GM19035 (cell line): ENCODE measurements around the gene TMBIM1.
A peak's percentile ranks its signal among the peaks of the same experiment; 100 is the strongest.
"Not testable (repeated sequence)": the region's sequence is repeated elsewhere in the genome, so short reads cannot be mapped to it uniquely, and the experiment has no call there.

Experiments
- ATAC-seq: cut with Tn5 transposase; IDR thresholded peaks from one replicate; pipeline ENCODE4 v1.9.1; 2021; ENCODE audit not compliant: unreplicated experiment

TMBIM1 gene

DNA sequence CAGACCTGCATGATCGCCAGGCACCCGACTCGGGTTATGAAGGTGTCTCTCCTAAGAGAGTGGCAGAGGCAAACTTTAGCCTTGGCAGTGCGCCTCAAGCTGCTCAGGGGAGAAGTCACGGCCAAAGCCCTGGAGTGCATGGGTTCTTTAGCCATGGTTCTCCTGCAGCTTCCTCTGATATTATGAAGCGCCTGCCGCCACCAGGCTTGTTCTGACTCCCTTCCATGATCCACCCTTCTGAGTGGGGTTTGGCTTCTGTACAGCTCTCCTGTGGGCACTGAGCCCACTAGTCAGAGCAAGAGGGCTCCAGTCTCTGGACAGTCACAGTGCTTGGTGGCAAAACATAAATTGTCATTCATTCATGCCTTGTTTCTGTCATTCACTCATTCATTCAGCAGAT lies 25.9 kb upstream of the TMBIM1 start:
- ATAC-seq: no peak

DNA sequence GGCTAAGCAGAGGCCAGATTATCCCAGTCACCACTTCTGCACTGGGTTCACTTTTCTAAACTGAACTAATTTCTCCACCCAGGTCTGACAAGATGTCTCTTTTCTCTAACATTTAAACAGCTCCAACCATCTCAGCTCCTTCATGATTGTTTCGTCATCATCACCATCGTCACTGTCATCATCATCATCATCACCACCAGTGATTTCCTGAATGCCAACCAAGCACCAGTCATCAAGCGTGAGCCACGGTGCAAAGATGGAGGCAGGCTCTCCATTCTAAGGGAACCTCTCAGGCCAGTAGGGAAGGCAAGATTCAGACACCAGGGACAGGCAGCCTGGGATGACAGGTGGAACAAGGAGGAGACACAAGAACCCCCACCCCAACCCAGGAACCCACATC lies 25.5 kb upstream of the TMBIM1 start:
- no peak for ATAC-seq

DNA sequence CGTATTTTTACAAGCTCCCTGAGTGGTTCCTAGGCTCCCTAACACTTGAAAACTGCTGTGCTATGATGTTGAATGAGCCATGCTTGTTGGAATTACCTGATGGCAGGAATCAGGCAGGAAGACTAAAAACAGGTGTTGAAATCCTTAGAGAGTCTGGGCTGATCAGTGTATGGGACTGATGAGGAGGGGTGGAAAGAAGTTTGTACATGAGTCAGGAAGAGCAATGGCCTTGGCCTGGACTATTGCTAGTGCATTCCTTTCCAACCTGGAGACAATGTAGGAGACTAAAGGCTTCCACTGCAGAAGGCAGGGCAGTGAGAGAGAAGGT lies 25.0 kb upstream of the TMBIM1 start:
- ATAC-seq: no peak

DNA sequence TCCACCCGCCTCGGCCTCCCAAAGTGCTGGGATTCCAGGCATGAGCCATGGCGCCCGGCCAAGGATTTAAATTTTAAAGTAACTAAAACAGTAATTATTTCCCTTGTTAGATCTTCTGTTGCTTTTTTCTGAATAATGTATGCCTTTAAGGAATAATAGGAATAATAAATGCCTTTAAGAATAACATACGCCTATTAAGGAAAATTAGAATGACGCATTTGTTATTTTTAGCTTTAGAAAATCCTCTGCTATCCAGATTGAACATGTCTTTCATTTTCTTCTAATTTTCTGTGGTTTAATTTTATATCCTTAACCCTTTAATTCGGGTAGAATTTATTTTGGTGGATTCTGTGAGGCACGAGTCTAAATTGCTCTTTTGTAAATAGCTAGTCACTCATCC lies 23.1 kb upstream of the TMBIM1 start:
- no peak for ATAC-seq

DNA sequence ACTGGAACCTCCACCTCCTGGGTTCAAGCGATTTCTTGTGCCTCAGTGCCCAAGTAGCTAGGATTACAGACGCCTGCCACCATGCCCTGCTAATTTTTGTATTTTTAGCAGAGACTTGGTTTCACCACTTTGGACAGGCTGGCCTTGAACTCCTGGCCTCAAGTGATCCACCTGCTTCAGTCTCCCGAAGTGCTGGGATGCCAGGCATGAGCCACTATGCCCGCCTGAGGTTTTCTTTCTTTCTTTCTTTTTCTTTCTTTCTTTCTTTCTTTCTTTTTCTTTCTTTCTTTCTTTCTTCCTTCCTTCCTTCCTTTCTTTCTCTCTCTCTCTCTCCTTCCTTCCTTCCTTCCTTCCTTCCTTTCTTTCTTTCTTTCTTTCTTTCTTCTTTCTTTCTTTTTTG lies 22.5 kb upstream of the TMBIM1 start:
- not testable (repeated sequence) for ATAC-seq

DNA sequence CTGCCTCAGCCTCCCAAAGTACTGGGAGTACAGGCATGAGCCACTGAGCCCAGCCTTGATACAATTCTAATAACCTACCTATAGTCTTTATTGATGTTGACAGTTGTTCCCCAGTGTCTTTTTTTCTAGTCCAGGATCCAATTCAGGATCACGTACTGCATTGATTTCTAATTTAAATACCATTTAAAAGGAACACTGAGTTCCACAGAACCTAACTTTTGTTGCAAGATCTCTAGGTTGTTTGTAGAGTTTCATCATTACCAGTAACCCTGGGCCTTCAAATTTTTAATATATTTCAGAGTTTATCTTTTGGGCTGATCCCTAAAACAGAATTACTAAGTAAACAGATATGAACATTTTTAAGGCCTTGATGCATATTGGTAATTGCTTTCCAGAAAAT lies 21.1 kb upstream of the TMBIM1 start:
- no peak for ATAC-seq

DNA sequence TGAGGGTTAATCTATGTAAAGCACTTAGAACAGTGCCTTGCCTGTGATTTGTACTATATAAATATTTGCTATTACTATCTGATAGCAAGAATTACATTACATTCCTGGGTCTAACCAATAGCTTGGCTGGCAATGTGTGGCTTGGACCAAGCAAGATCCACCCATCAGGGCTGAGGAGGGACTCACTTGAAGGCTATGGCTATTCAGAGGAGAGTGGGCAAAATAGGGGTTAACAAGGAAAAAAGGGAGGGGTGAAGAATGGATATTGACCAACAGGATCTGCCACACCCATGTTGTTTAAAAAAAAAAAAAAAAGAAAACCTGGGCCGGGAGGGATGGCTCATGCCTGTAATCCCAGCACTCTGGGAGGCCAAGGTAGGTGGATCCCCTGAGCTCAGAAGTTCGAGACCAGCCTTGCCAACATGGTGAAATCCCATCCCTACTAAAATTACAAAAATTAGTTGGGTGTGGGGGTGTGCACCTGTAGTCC lies 20.0 kb upstream of the TMBIM1 start:
- ATAC-seq: no peak

DNA sequence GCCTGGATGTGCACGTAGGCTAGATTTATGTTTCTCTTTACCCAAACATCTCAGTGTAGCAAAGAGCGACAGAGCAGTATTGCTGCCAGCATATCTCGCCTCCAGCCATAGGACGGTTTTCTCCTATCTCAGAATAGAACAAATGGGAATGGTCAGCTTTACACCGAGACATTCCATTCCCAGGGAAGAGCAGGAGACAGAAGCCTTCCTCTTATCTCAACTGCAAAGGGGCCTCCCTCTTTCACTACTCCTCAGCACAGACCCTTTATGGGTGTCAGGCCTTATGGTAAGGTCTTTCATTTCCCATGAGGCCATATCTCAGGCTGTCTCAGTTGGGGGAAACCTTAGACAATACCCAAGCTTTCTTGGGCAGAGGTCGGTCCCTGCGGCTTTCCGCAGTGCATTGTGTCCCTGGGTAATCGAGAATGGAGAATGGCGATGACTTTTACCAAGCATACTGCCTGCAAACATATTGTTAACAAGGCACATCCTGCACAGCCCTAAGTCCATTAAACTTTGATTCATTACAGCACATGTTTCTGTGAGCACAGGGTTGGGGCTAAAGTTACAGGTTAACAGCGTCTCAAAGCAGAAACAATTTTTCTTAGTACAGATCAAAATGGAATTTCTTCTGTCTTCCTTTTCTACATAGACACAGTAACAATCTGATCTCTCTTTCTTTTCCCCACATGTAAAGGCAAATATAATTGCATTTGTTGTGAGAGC lies 19.4 kb upstream of the TMBIM1 start:
- ATAC-seq: not testable (repeated sequence)

DNA sequence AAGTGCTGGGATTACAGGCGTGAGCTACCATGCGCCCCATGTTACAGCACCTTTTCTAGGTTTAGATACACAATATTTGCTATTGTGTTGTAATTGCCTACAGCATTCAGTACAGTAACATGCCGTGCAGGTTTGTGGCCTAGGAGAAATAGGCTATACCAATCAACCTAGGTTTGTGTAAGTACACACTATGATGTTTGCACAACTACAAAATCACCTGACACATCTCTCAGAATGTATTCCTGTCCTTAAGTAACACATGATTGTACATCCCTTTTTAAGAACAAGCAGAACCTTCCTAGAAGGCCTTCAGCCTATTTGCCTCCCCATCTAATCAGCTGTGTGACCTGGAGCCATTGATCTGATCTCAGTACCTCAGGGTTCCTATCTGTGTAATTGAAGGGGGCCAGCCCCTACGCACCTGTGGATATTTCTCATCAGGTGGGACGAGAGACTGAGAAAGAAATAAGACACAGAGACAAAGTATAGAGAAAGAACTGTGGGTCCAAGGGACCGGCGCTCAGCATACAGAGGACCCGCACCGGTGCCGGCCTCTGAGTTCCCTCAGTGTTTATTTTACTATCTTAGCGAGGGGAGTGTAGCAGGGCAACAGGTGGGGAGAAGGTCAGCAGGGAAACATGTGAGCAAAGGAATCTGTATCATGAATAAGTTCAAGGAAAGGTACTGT lies 18.7 kb upstream of the TMBIM1 start:
- no peak for ATAC-seq

DNA sequence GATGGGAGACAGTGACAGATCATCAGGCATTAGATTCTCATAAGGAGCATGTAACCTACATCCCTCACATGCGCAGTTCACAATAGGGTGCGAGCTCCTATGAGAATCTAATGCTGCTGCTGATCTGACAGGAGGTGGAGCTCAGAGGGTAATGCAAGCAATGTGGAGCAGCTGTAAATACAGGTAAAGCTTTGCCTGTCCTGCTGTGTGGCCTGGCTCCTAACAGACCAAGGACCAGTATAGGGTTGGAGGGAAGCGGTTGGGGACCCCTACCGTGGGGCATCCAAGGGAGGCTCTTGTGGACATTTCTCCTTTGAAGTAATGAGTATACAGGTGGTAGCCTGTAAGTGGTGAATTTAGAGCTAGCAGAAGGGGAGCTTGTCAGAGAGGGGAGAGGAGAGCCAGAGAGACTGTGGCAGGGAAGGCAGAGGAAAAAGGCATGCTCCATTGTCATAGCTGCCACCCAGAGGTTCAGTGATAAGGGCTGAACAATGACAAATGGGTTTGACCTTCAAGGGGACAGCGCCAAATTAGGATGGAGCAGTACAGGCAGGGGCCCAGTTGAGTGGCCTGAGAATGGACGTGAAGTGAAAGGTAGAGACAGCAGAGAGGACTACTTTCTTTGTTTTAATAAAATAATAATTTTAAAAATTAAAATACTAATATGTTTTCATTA lies 15.2 kb upstream of the TMBIM1 start:
- ATAC-seq: no peak

DNA sequence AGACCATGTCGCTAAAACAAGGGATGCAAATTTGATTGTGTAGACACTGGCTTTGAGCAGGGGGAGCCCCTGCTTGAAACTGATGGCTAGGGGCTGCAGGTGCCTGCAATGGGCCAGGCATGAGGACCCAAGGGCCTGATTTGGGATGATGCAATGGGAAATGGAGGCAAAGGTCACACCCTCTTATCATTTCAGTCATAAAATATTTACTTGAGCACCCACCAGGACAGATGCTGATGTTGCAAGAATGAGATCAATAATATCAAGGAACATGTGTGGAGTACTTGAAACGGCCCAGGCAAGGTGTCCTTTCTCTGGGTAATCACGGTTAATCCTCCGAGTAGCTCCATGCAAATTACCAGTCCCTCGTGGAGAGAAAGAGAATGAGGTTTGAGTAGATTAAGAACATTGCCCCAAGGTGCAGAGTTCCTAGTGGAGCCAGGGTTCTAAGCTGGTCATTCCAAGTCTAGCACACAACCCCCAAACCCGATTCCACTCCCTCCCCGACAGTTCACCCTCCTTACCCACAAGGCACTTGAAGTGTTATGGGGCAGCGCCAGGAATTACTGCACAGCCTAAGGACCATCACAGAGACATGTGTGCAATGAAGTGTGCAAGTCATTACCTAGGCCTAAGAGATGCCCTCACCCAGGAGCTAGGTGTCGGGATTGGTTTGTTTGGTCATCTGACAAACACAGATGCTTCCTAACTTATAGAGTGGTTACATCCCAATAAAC lies 14.0 kb upstream of the TMBIM1 start:
- ATAC-seq: no peak

DNA sequence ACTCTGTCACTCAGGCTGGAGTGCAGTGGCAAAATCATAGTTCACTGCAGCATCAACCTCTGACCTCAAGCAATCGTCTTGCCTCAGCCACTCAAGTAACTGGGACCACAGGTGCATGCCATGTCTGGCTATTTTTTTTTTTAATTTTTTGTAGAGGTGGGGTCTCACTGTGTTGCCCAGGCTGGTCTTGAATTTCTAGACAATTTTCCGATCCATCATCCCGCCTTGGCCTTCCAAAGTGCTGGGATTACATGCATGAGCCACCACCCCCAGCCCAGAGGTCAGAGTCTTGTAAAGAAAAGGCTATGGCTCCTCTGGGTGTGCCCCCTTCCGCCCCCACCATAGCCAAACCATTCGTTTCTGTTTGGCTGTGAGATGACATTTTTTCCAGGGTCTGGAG lies 13.1 kb upstream of the TMBIM1 start:
- no peak for ATAC-seq

DNA sequence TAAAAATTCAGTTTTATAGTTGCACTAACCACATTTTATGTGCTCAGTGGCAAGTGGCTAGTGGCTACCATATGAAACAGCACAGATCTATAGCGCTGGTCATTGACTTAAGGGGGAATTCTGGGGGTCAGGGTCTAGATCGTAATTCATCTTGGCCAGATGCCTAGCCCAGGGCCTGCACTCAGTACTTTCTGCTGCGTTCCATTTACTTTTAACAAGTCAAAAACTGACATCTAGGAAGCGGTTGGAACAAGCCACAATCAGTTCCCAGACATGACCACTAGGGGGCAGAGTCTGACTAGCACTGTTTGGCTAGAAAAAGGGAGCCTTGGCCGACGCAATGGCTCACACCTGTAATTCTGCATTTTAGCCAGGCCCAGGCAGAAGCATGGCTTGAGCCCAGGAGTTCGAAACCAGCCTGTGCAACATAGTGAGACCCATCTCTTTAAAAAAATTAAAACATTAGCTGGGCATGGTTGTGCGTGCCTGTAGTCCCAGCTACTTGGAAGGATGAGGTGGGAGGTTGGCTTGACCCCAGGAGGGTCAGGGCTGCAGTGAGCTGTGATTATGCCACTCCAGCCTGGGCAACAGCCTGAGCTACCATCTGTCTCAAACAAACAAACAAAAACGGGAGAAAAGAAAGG lies 9.0 kb upstream of the TMBIM1 start:
- ATAC-seq: peak; percentile 86

DNA sequence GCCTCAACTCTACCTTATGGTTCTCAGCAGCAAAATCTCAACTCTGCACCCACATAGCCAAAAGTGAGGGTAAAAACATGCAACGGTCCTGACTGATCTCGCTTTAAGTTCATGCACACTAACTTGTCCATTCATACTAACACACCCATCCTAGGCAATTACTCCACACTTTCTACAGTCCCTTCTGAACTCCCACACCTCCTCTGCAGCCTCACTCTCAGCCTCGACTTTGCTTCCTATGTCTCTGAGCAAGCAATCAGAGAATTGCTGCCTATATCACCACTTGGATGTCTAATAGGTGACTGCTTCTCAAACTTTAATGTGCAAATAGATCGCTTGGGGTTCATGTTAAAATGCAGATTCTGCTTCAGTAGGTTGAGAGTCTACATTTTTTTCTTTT lies 7.8 kb upstream of the TMBIM1 start:
- ATAC-seq: no peak

DNA sequence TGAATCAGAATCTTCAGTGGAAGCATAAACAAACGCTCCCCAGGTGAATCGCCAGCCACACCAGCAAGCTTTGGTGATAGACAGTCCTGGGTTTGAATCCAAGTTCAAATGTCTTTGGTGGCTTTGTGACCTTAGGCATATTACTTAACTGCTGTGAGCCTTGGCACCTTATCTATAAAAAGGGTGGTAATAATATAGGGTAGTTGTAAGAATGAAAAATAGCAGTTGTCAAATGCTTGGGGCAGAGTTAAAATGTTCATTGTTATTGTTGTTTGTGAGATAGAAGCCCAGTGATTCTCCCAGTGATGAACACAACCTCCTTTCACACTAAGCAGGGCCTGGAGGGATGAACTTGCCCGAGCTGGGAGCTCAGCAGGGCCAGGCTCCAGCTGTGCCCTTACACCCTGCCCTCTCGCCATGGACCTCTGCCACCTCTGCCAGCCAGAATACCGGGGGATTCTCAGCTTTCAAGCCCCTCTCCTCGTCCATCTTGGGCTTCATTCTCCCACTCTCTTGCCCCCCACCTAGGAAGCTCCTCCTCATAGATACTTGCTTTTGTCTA lies 6.1 kb upstream of the TMBIM1 start:
- ATAC-seq: no peak

DNA sequence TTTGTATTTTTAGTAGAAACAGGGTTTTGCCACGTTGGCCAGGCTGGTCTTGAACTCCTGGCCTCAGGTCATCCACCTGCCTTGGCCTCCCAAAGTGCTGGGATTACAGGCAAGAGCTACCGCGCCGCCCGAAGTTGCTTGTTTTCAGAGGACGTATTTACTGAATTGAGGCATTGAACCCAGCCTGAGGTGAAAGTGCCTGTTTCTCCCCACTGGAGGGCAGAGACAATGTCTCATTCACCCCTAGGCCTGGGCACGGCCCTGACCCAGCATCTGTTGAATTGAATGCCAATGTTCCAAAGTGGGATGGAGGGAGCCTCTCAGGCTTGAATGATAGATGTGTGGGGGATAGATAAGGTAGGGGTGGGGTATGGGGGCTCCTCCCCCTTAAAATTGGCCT lies 4.5 kb upstream of the TMBIM1 start:
- ATAC-seq: no peak

DNA sequence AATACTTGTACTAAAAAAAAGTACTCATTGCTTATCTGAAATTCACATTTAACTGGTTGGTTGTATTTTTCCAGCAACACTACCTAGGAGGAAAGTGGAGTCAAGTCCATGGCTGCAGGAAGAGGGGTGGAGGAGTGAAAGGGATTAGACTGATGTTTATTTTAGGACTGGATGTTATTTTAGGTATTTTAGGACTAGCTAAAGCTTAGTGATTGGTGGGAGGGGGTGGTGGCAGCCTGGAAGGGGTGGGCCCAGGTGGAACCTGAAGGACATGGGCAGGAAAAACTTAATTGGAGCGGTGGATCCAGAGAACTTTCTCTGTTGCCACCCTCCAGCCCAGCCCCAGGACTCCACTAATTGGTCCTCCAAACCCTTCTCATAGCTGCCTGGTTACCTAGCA lies 3.9 kb upstream of the TMBIM1 start:
- ATAC-seq: no peak

DNA sequence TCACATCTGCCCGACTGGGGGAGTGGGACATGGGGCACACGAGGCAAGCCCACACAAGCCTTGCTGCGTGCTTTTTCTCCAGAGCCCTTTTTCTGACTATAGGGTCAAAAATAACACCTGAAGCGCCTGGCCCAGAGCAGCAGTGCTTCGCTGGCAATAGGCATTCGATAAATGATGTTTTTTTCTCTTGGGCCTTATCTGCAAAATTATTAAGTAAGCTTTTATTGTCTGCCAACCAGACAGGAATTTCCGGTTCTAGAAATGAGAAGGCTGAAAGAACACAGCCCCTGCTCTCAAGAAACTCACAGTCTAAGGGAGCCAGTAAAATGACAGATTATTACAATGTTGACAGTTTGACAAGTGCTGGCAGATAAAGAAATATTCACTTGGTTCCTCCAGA lies 2.7 kb upstream of the TMBIM1 start:
- ATAC-seq: no peak

DNA sequence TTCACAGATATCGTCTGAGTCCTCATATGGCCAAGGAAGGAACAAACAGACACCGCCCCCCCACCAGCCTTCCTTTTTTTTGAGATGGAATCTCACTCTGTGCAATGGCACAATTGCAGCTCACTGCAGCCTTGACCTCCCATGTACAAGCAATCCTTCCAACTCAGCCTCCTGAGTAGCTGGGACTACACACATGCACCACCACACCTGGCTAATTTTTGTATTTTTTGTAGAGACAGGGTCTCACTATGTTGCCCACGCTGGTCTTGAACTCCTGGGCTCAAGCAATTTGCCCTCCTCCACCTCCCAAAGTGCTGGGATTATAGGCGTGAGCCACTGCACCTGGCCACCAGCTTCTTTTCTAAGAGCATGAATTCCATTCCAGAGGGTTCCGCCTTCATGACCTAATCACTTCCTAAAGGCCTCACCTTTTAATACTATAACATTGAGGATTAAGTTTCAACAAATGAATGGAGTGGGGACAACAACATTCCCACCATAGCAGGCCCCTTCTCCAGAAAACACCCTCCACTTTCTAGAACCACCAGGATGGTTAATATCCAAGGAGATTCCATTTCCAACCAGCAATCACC lies 2.2 kb upstream of the TMBIM1 start:
- ATAC-seq: no peak

DNA sequence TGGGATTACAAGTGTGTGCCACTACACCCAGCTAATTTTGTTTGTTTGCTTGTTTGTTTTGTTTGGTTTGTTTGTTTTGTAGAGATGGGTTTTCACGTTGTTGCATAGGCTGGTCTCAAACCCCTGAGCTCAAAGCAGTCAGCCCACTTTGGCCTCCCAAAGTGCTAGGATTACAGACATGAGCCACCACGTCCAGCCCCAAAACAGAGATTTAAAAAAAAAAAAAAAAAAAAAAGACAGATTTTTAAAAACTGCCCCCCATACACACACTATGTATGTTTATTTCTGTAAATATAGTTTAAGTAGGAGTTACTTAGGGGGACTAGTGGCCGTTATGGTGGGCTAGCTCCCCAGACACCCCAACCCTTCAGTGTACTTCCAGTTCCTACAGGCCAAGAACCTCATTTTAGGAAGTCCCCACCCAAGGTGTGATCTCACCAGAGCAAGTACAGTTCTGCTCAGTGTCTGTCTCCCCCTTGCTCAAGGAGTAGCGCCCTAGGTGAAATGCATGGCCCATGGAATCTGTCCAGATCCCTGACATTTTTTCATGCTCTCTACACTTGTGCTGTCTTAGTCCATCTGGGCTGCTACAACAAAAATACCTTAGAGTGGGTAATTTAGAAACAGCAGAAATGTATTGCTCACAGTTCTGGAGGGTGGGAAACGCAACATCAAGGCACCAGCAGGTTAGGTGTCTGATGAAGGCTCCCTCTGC lies 1.6 kb upstream of the TMBIM1 start:
- ATAC-seq: no peak
